Retina (tissue), 1 donor: ENCODE data around the gene RIMS4.
A peak's percentile ranks its signal among the peaks of the same experiment; 100 is the strongest.

ENCODE experiments used
- DNase-seq: peaks from one replicate; pipeline ENCODE4 v3.0.0-alpha.2; 2016

RIMS4 gene

GRCh38 chr20:44738813-44739477, 71.4 kb downstream of the RIMS4 start:
- DNase-seq, result peak; percentile 67

- no peak for DNase-seq
These were observed 73.2 kb downstream of the RIMS4 start for GRCh38 chr20:44737116-44737515.

GRCh38 chr20:44736170-44737021, 74.0 kb downstream of the RIMS4 start:
- peak; percentile 53 for DNase-seq

- no peak for DNase-seq
These were observed 74.6 kb downstream of the RIMS4 start for GRCh38 chr20:44735816-44736169.

- no peak for DNase-seq
These were observed 75.4 kb downstream of the RIMS4 start for GRCh38 chr20:44734938-44735337.

GRCh38 chr20:44733341-44734069, 76.8 kb downstream of the RIMS4 start:
- DNase-seq, result peak; percentile 57

- no peak for DNase-seq
These were observed 78.0 kb downstream of the RIMS4 start for GRCh38 chr20:44732327-44732726.

GRCh38 chr20:44731657-44732056, 78.7 kb downstream of the RIMS4 start:
- DNase-seq, result no peak

GRCh38 chr20:44730441-44730840, 79.9 kb downstream of the RIMS4 start:
- no peak for DNase-seq

GRCh38 chr20:44728801-44729443, 81.4 kb downstream of the RIMS4 start:
- peak; percentile 58 for DNase-seq

GRCh38 chr20:44727651-44728050, 82.7 kb downstream of the RIMS4 start:
- no peak for DNase-seq

- DNase-seq, result no peak
These were observed 83.3 kb downstream of the RIMS4 start for GRCh38 chr20:44727039-44727438.

GRCh38 chr20:44725837-44726236, 84.5 kb downstream of the RIMS4 start:
- DNase-seq, result no peak

GRCh38 chr20:44724423-44725091, 85.8 kb downstream of the RIMS4 start:
- no peak for DNase-seq

- no peak for DNase-seq
These were observed 86.5 kb downstream of the RIMS4 start for GRCh38 chr20:44723798-44724362.

- no peak for DNase-seq
These were observed 87.0 kb downstream of the RIMS4 start for GRCh38 chr20:44723391-44723790.

GRCh38 chr20:44722990-44723389, 87.4 kb downstream of the RIMS4 start:
- no peak for DNase-seq

GRCh38 chr20:44721785-44722054, 88.6 kb downstream of the RIMS4 start:
- DNase-seq, result no peak

GRCh38 chr20:44720997-44721784, 89.2 kb downstream of the RIMS4 start:
- no peak for DNase-seq

- DNase-seq, result no peak
These were observed 89.7 kb downstream of the RIMS4 start for GRCh38 chr20:44720621-44720996.

GRCh38 chr20:44719841-44720240, 90.5 kb downstream of the RIMS4 start:
- DNase-seq, result no peak

- DNase-seq, result no peak
These were observed 92.4 kb downstream of the RIMS4 start for GRCh38 chr20:44717986-44718385.
